ENCODE results near the gene CHCHD3. TPM values are rescaled to one million over a fixed set of nuclear protein-coding genes. Genes with fewer than 3 reads are reported as not detected.

The CHCHD3 gene
- total RNA-seq, 1 experiment from 2014 or later = 115 TPM

DNA sequence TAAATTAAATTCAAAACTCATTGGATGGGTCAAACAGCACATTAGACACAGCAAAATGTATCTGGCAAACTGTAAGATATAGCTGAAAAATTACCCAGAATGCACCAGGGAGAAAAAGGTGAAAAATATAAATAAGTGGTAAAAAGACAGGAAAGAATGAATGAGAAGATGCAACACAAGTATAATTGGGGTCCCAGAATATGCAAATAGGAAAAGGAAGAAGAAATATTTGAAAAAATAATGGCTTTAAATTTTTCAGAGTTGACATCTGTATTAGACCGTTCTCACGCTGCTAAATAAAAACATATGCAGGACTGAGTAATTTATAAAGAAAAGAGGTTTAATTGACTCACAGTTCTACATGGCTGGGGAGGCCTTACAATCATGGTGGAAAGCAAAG lies 337.9 kb downstream of the CHCHD3 start:
- DNase-seq (ENCODE audit: low read depth) = no peak

DNA sequence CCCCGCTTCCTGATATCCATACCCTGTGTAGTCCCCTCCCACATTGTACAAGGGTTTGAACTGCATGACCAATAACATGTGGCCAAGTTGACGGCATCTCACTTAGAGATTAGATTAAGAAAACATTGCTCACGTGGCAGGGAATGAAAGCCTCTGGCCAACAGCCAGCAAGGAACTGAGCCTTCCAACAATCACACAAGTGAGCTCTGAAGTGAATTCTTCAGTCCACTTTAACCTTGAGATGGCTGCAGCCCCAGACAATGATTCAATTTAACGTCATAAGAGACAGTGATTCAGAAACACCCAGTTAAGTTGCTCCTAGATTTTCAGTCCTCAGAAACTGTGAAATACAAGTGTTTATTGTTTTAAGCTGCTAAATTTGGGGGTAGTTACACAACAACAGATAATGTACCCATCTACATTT lies 339.7 kb downstream of the CHCHD3 start:
- peak; percentile 82 for DNase-seq (ENCODE audit: low read depth)

DNA sequence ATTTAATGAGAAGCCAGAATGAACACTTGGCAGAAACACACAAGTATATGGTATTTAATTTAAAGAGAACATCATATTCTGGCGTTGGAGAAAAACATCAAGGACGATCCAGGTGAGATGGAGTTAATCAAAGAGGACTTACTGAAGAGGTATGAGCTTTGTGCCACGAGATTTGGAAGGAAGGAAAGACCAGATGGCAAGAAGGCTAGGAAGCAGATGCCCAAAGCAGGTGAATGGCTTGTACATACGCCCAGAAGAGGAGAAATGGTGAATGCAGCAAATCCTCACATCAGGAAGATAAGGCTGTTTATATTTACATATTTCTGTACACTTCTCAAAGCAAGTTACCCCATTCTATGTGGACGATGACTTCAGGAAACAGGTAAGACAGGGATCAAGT lies 341.7 kb downstream of the CHCHD3 start:
- no peak for DNase-seq (ENCODE audit: low read depth)

DNA sequence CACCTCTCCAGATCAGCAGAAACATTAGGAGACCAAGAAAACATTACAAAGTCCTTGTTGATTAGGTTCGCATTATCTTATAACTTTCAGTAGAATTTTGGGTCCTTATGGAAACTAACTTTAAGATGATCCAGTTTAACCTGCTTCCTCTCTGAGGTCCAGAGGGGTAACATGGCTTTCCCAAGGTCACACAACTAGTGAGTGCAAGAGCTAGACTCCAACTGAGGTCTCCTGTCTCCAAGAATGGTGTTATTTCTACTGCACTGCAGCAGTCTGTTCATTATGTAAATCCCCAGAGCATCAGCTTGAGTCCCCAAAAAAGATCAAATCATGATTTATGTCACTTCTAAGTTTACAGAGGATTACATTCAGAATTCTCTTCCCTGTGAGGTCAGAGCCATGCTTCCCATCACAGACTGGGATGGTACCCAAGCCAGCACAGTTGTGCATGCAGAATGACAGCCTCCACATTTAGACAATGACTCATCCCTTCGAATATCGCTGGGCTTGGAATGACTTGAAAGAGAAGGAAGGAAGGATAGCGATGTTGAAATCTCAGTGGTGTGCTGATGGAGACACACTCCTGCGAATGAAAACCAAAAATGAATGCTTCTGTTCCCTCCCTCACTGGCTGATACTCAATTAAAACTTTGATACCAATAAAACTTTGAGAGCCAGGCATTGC lies 342.5 kb downstream of the CHCHD3 start:
- DNase-seq (ENCODE audit: low read depth) = peak; percentile 93

DNA sequence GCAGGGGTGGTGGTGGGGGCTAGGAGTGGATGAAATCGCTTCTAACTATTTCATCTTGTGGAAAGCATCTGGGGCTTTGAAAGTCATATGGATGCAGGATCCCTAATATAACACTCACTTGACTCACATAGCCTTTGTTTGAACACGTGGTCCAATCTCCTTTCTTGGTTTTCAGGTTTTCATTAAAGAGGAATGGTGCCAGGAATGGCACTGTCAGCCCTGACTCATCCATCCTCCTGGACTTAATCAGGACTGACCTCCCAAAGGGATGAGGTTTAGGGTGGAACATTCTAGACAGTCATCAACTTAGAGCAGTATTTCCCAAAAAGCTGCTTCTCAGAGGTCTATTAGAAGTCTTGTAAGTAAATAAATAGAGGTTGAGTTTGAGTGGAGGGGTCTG lies 343.6 kb downstream of the CHCHD3 start:
- DNase-seq (ENCODE audit: low read depth) = peak; percentile 94

DNA sequence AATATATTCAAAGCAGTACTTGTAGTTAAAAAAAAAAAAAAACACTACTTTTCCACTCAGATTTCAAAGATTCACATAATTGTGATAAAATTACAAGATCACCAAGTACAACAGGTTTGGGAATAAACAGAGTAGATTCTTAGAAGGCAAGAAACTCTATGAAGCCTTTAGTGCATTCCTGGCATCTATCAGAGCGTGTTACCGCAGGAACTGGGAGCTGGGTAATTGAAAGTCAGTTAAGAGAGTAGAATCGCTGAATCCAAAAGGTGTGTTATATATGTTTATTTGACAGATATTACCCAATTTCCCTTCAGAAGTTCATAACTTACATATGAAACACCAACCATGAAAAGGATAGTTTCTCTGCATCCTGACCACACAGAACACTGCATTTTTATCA lies 346.4 kb downstream of the CHCHD3 start:
- DNase-seq (ENCODE audit: low read depth) = no peak

Other genes with a start within 250 kb of the CHCHD3 start
- gene EXOC4, start 171.0 kb upstream of the CHCHD3 start, total RNA-seq (2014; rRNA removed) = 61.3 and 78.0 TPM in 2 replicates

All from LHCN-M2 (cell line).